WTC11 (cell line): ENCODE measurements around the gene PLEKHA6. TPM values are rescaled to one million over a fixed set of nuclear protein-coding genes. Genes with fewer than 3 reads are reported as not detected.
"Not testable (repeated sequence)": the region's sequence is repeated elsewhere in the genome, so short reads cannot be mapped to it uniquely, and the experiment has no call there.

Experiments used
- ATAC-seq: fragments of 200-7000 bp; cut with Tn5 transposase; 2 replicates; pipeline ENCODE4 v1.10.0; 2021; ENCODE audit warnings: mild to moderate bottlenecking, moderate library complexity
- CTCF ChIA-PET: fragments of 300-600 bp; sonication (Branson Sonifier 250); formaldehyde crosslinking; loops from one replicate; lab custom pipeline; 2021; ENCODE audit warnings: antibody characterized with exemption; lab: Charles Lee
- POLR2A ChIA-PET: fragments of 350-600 bp; sonication (Branson Sonifier 250); formaldehyde crosslinking; loops from one replicate; lab custom pipeline; 2021; ENCODE audit warnings: antibody characterized with exemption; lab: Charles Lee
- DNase-seq: peaks from one replicate; pipeline ENCODE4 v3.0.0; 2021; ENCODE audit warnings: low spot score
- H3K27ac Mint-ChIP-seq: 2 replicates; pipeline ENCODE4 v1.8.0; 2021; ENCODE audit warnings: mixed read lengths
- H3K27me3 Mint-ChIP-seq: 2 replicates; pipeline ENCODE4 v1.8.0; 2021; ENCODE audit warnings: low read depth, mild to moderate bottlenecking, moderate library complexity, mixed read lengths
- H3K36me3 Mint-ChIP-seq: 2 replicates; pipeline ENCODE4 v1.8.0; 2021; ENCODE audit warnings: mixed read lengths
- H3K4me1 Mint-ChIP-seq: 2 replicates; pipeline ENCODE4 v1.8.0; 2022; ENCODE audit warnings: mixed read lengths
- H3K4me3 Mint-ChIP-seq: 2 replicates; pipeline ENCODE4 v1.8.0; 2021; ENCODE audit warnings: mild to moderate bottlenecking, moderate library complexity, mixed read lengths
- H3K9me3 Mint-ChIP-seq: 2 replicates; pipeline ENCODE4 v1.8.0; 2021; ENCODE audit warnings: mixed read lengths
- CBFB ChIP-seq: sonication (generic); formaldehyde crosslinking; IDR thresholded peaks from 2 replicates; pipeline ENCODE4 v1.8.1; 2022; ENCODE audit warnings: mild to moderate bottlenecking, low read depth, missing genetic modification reagents
- EMX1 ChIP-seq: fragments of 250-450 bp; sonication (Bioruptor Pico); IDR thresholded peaks from 2 replicates; pipeline ENCODE4 v1.8.0; 2021; ENCODE audit warnings: mild to moderate bottlenecking
- FOXJ3 ChIP-seq: sonication (generic); formaldehyde crosslinking; IDR thresholded peaks from 2 replicates; pipeline ENCODE4 v1.9.0; 2021; ENCODE audit warnings: missing genetic modification reagents, mild to moderate bottlenecking, borderline replicate concordance
- FOXP1 ChIP-seq: sonication (generic); formaldehyde crosslinking; IDR thresholded peaks from 2 replicates; pipeline ENCODE4 v1.8.0; 2022; ENCODE audit warnings: missing genetic modification reagents, mild to moderate bottlenecking, moderate library complexity, borderline replicate concordance
- FOXP4 ChIP-seq: sonication (generic); formaldehyde crosslinking; IDR thresholded peaks from 2 replicates; pipeline ENCODE4 v1.8.0; 2022; ENCODE audit warnings: mild to moderate bottlenecking, missing genetic modification reagents
- JAZF1 ChIP-seq: fragments of 250-450 bp; sonication (Bioruptor Pico); IDR thresholded peaks from 2 replicates; pipeline ENCODE4 v1.9.0; 2021; ENCODE audit warnings: moderate library complexity, mild to moderate bottlenecking, inconsistent platforms
- NFE2L1 ChIP-seq: sonication (generic); formaldehyde crosslinking; IDR thresholded peaks from 2 replicates; pipeline ENCODE4 v1.8.1; 2023; ENCODE audit warnings: missing genetic modification reagents
- NR2C2 ChIP-seq: sonication (generic); formaldehyde crosslinking; IDR thresholded peaks from 2 replicates; pipeline ENCODE4 v1.8.0; 2022; ENCODE audit warnings: mild to moderate bottlenecking, missing genetic modification reagents
- NR3C1 ChIP-seq: sonication (generic); formaldehyde crosslinking; conservative IDR thresholded peaks from 2 replicates; pipeline ENCODE4 v1.8.1; 2023; ENCODE audit warnings: low read depth, mild to moderate bottlenecking, missing genetic modification reagents
- RELA ChIP-seq: sonication (generic); formaldehyde crosslinking; IDR thresholded peaks from 2 replicates; pipeline ENCODE4 v1.8.1; 2022; ENCODE audit warnings: missing genetic modification reagents, mild to moderate bottlenecking, borderline replicate concordance
- TEAD1 ChIP-seq: sonication (generic); formaldehyde crosslinking; IDR thresholded peaks from 2 replicates; pipeline ENCODE4 v1.8.0; 2022; ENCODE audit warnings: mild to moderate bottlenecking, missing genetic modification reagents
- TEAD4 ChIP-seq: sonication (generic); formaldehyde crosslinking; IDR thresholded peaks from 2 replicates; pipeline ENCODE4 v1.8.0; 2022; ENCODE audit warnings: mild to moderate bottlenecking, missing genetic modification reagents
- ZBTB43 ChIP-seq: sonication (generic); formaldehyde crosslinking; IDR thresholded peaks from 2 replicates; pipeline ENCODE4 v1.8.1; 2023; ENCODE audit warnings: mild to moderate bottlenecking, missing genetic modification reagents
- ZNF219 ChIP-seq: sonication (generic); formaldehyde crosslinking; IDR thresholded peaks from 2 replicates; pipeline ENCODE4 v1.8.0; 2023; ENCODE audit warnings: missing genetic modification reagents, mild to moderate bottlenecking, borderline replicate concordance
- ZNF423 ChIP-seq: fragments of 250-450 bp; sonication (Bioruptor Pico); IDR thresholded peaks from 2 replicates; pipeline ENCODE4 v2.1.2; 2022; ENCODE audit warnings: mild to moderate bottlenecking, moderate library complexity
- total RNA-seq: library from RNA; stranded (reverse); gene quantifications from 3 replicates; pipeline ENCODE4 v1.2.3, GENCODE V29; 2021
- TF ChIP-seq, protein P1 (sequence below): sonication (generic); formaldehyde crosslinking; IDR thresholded peaks from 2 replicates; pipeline ENCODE4 v1.8.0; 2022; ENCODE audit warnings: mild to moderate bottlenecking, missing genetic modification reagents
- TF ChIP-seq, protein P2 (sequence below): sonication (generic); formaldehyde crosslinking; conservative IDR thresholded peaks from 2 replicates; pipeline ENCODE4 v1.8.1; 2022; ENCODE audit warnings: mild to moderate bottlenecking, missing genetic modification reagents
- TF ChIP-seq, protein P3 (sequence below): sonication (generic); formaldehyde crosslinking; IDR thresholded peaks from 2 replicates; pipeline ENCODE4 v1.8.1; 2023; ENCODE audit warnings: mild to moderate bottlenecking, missing genetic modification reagents, moderate library complexity
- TF ChIP-seq, protein P4 (sequence below): fragments of 250-450 bp; sonication (Bioruptor Pico); IDR thresholded peaks from 2 replicates; pipeline ENCODE4 v1.9.0; 2021; ENCODE audit warnings: mild to moderate bottlenecking
- TF ChIP-seq, protein P5 (sequence below): sonication (generic); formaldehyde crosslinking; IDR thresholded peaks from 2 replicates; pipeline ENCODE4 v1.8.1; 2022; ENCODE audit warnings: mild to moderate bottlenecking, missing genetic modification reagents, moderate library complexity, borderline replicate concordance

The PLEKHA6 gene
- total RNA-seq, 1 experiment from 2014 or later, result 11.6 TPM

DNA sequence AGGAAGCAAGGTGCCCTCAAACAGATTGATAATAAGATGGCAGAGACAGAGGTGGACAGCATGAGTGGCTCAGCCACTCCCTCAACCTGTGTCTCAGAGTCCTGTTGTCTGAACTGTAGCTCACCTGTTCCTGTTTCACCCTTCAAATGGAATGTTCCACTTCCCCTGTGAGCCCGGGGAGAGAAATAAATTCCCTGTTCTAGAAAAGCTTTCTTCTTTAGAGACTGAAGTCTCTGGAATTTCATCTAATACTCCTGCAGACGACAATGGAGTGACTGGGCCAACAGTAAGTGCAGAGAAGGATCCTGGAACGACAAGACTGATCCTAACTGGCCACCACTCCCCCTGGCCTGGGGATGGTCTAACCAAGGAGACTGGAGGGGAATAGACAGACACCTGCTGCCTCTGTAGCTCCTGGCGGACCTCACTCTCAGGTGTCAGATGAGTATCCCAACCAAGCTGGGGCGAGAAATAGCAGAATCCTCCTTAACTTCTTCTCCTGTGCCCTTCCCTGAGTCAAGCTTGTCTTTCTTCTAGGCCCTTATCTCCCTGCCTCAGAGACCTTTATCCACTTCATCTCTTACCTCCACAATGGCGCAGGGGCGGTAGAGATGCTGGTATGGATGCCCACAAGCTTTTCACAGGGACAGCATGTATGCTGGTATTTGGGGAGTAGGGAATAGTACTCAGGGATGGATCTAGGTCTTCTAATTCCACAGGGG lies 45.4 kb downstream of the PLEKHA6 start:
- TF ChIP-seq, protein P1, sequence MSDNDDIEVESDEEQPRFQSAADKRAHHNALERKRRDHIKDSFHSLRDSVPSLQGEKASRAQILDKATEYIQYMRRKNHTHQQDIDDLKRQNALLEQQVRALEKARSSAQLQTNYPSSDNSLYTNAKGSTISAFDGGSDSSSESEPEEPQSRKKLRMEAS (CRISPR knock-in tag), result 0 out of 2 replicates have a peak, but pooled peaks have one; percentile 2
- TF ChIP-seq FOXJ3 (no peak), ZBTB43 (CRISPR knock-in tag) (no peak), NR3C1 (no peak)
- TF ChIP-seq, protein P2, sequence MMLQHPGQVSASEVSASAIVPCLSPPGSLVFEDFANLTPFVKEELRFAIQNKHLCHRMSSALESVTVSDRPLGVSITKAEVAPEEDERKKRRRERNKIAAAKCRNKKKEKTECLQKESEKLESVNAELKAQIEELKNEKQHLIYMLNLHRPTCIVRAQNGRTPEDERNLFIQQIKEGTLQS (CRISPR knock-in tag), result no peak
- Mint-ChIP-seq H3K4me1 (peaks cover 41% of the 10 kb centered on the region), H3K9me3 (no peaks in the 10 kb centered on the region), H3K4me3 (no peak overlapping the region), H3K27ac (peak overlapping the region; percentile 97), H3K36me3 (no peaks in the 10 kb centered on the region), H3K27me3 (peaks cover 6% of the 10 kb centered on the region; the same call in 1 of the 2 replicates)
- POLR2A ChIA-PET, result interaction anchor here (1.4 kb wide), 2 partner anchors 9 to 84 kb away, joined by 3 read pairs; no protein-coding TSS in a partner anchor
- no peak for DNase-seq
- ATAC-seq, result peak; percentile 80
- CTCF ChIA-PET, result interaction anchor here (0.6 to 2.1 kb wide), 14 partner anchors 11 to 443 kb away, joined by 3 to 9 read pairs (median 4); partner anchors contain the start of gene GOLT1A

DNA sequence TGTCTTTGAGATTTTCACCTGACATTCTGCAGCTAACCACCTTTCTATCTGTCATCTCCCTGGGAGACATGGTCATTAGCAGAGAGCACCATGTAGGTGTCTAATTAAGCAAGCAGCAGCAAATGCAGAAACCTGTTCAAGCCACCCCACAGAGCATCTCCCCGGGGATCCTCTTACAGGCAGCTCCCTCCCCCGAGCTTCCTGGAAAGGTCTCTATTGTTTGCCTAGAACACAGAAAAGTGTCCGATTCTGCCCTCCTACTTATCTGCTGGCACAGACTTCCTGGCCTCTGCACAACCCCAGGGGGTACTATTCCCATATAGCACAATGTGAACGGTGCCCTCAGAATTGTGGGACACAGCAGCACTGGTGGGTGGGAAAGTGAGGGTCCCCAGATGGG lies 46.1 kb downstream of the PLEKHA6 start:
- Mint-ChIP-seq H3K4me1 (peaks cover 47% of the 10 kb centered on the region), H3K27ac (no peak overlapping the region), H3K36me3 (no peaks in the 10 kb centered on the region), H3K27me3 (peaks cover 6% of the 10 kb centered on the region; the same call in 1 of the 2 replicates), H3K9me3 (no peaks in the 10 kb centered on the region), H3K4me3 (peak overlapping the region; percentile 24)
- POLR2A ChIA-PET, result interaction anchor here (1.4 kb wide), 2 partner anchors 8 to 85 kb away, joined by 3 read pairs; no protein-coding TSS in a partner anchor
- DNase-seq (no peak), ATAC-seq (no peak)
- TF ChIP-seq TEAD1 (CRISPR knock-in tag) (no peak), ZNF423 (CRISPR knock-in tag) (0 out of 2 replicates have a peak, but pooled peaks have one; percentile 54)
- CTCF ChIA-PET, result interaction anchor here (0.6 to 2.1 kb wide), 13 partner anchors 10 to 442 kb away, joined by 3 to 9 read pairs (median 4); partner anchors contain the start of gene GOLT1A

GRCh38 chr1:204310970-204311369 lies 48.8 kb downstream of the PLEKHA6 start:
- ATAC-seq, H3K27ac Mint-ChIP-seq, POLR2A ChIA-PET, H3K9me3 Mint-ChIP-seq, H3K4me3 Mint-ChIP-seq, DNase-seq, H3K36me3 Mint-ChIP-seq: not testable (repeated sequence)
- CTCF ChIA-PET, result interaction anchor here (0.6 to 1.2 kb wide), 3 partner anchors 51 to 88 kb away, joined by 3 read pairs; no protein-coding TSS in a partner anchor
- peaks cover 11% of the 10 kb centered on the region for H3K27me3 Mint-ChIP-seq
- peaks cover 71% of the 10 kb centered on the region for H3K4me1 Mint-ChIP-seq

DNA sequence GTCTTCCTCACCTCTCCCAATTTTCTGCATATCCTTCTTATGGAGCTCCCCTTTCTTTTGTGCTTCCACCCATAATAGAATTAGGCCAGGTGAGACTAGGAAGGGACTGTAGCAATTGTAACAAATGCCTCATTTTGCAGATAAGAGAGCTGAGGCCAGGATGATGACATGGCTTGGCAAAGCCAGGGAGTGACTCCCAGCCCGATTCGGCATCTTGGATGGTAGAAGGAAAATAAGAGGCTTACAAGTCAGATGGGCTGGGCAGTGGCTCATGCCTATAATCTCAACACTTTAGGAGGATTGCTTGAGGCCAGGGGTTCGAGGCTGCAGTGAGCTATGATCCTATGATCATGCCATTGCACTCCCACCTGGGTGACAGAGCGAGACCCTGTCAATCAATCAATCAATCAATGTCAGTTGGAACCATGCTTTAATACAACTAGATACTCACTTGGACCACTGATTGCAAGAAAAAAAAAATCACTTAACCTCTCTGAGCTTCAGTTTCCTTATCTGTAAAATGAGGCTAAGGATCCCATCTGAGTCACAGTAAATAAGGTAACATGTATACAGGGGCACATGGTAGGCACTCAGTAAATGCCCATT lies 51.6 kb downstream of the PLEKHA6 start:
- H3K27me3 Mint-ChIP-seq, result peaks cover 6% of the 10 kb centered on the region
- peak overlapping the region; percentile 68 for H3K4me3 Mint-ChIP-seq
- no peak for DNase-seq
- peaks cover 78% of the 10 kb centered on the region for H3K4me1 Mint-ChIP-seq
- ChIA-PET CTCF (interaction anchor here (0.5 to 2.2 kb wide), 22 partner anchors 10 to 253 kb away, joined by 3 to 15 read pairs (median 5); partner anchors contain the start of genes GOLT1A and PLEKHA6), POLR2A (interaction anchor here (0.6 to 0.7 kb wide), 2 partner anchors 95 to 736 kb away, joined by 3 read pairs; partner anchors contain the start of gene GOLT1A)
- H3K9me3 Mint-ChIP-seq, result no peaks in the 10 kb centered on the region
- no peak for ATAC-seq
- no peaks in the 10 kb centered on the region for H3K36me3 Mint-ChIP-seq
- H3K27ac Mint-ChIP-seq, result no peak overlapping the region
- TF ChIP-seq FOXP4 (CRISPR knock-in tag) (no peak), ZNF423 (CRISPR knock-in tag) (no peak), FOXP1 (no peak), CBFB (CRISPR knock-in tag) (no peak), FOXJ3 (no peak), NFE2L1 (no peak), RELA (no peak), JAZF1 (CRISPR knock-in tag) (no peak), ZNF219 (CRISPR knock-in tag) (no peak), TEAD4 (CRISPR knock-in tag) (no peak), NR2C2 (no peak), EMX1 (no peak)
- TF ChIP-seq, protein P3, sequence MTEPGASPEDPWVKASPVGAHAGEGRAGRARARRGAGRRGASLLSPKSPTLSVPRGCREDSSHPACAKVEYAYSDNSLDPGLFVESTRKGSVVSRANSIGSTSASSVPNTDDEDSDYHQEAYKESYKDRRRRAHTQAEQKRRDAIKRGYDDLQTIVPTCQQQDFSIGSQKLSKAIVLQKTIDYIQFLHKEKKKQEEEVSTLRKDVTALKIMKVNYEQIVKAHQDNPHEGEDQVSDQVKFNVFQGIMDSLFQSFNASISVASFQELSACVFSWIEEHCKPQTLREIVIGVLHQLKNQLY (CRISPR knock-in tag), result no peak
- TF ChIP-seq, protein P4, sequence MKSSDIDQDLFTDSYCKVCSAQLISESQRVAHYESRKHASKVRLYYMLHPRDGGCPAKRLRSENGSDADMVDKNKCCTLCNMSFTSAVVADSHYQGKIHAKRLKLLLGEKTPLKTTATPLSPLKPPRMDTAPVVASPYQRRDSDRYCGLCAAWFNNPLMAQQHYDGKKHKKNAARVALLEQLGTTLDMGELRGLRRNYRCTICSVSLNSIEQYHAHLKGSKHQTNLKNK, result no peak
- TF ChIP-seq, protein P5, sequence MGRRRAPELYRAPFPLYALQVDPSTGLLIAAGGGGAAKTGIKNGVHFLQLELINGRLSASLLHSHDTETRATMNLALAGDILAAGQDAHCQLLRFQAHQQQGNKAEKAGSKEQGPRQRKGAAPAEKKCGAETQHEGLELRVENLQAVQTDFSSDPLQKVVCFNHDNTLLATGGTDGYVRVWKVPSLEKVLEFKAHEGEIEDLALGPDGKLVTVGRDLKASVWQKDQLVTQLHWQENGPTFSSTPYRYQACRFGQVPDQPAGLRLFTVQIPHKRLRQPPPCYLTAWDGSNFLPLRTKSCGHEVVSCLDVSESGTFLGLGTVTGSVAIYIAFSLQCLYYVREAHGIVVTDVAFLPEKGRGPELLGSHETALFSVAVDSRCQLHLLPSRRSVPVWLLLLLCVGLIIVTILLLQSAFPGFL (CRISPR knock-in tag), result no peak
